HepG2 (cell line): ENCODE data around the gene BTNL3. TPM values are rescaled to one million over a fixed set of nuclear protein-coding genes. Genes with fewer than 3 reads are reported as not detected.
A peak's percentile ranks its signal among the peaks of the same experiment; 100 is the strongest.

Source experiments
- ATAC-seq: fragments of 200-7000 bp; cut with Tn5 transposase; 3 replicates; pipeline ENCODE4 v1.9.1; 2020; ENCODE audit warnings: mild to moderate bottlenecking, moderate library complexity
- BruUV-seq: library from RNA; stranded (reverse); fragments of 400-500 nt; replicated peaks from 2 replicates; lab custom pipeline; 2021; lab: Mats Ljungman, UMichigan
- CTCF ChIA-PET: fragments of 300-600 bp; formaldehyde crosslinking; extraction: SDS; loops from one replicate; lab custom pipeline; 2021; ENCODE audit warnings: low total read pairs, inconsistent platforms, low intra/inter-chr PET ratio; lab: Yijun Ruan, JAX
- POLR2A ChIA-PET: fragments of 350-600 bp; sonication (Branson Sonifier 250); formaldehyde crosslinking; loops from one replicate; lab custom pipeline; 2020; ENCODE audit warnings: antibody characterized with exemption, inconsistent platforms; lab: Yijun Ruan, JAX
- DNase-seq: peaks from one replicate; pipeline ENCODE4 v3.0.0-alpha.2; 2015; ENCODE audit warnings: low spot score
- FAIRE-seq: peaks from 3 replicates; lab custom pipeline; 2011; peaks lifted over from hg19 to GRCh38; lab: Jason Lieb, UNC
- H2AFZ ChIP-seq: one replicate; pipeline ENCODE4 v1.6.1; 2011; ENCODE audit warnings: low read length, inconsistent platforms
- H3K27ac ChIP-seq: fragments of 300-600 bp; 3 replicates; pipeline ENCODE4 v1.8.0; 2011; ENCODE audit warnings: mixed run types, mild to moderate bottlenecking, mixed read lengths, low read length, inconsistent platforms; ENCODE audit not compliant: insufficient read depth; ENCODE audit errors: extremely low read length
- H3K27me3 ChIP-seq, 2 experiments: fragments of 200-600 bp in 1 of 2; 2 replicates in 1 of 2; 3 replicates in 1 of 2; pipeline versions ENCODE4 v1.6.0 to v1.8.0; 2011; ENCODE audit warnings: low read length in 2 of 2, mild to moderate bottlenecking in 2 of 2, moderate library complexity in 2 of 2, inconsistent platforms in 1 of 2; ENCODE audit not compliant: insufficient read depth in 2 of 2, control insufficient read depth in 1 of 2
- H3K36me3 ChIP-seq, 2 experiments: fragments of 200-600 bp in 1 of 2; replicated peaks in 1 of 2; 2 replicates in 1 of 2; 3 replicates in 1 of 2; pipeline versions ENCODE4 v1.5.1 to v1.8.0; 2011; ENCODE audit warnings: low read length in 2 of 2, inconsistent platforms in 1 of 2; ENCODE audit not compliant: insufficient read depth in 2 of 2, control insufficient read depth in 1 of 2
- H3K4me1 ChIP-seq: 2 replicates; pipeline ENCODE4 v1.5.1; 2012; ENCODE audit warnings: low read length, inconsistent platforms; ENCODE audit not compliant: insufficient read depth
- H3K4me2 ChIP-seq: 2 replicates; pipeline ENCODE4 v1.6.0; 2011; ENCODE audit warnings: low read depth, low read length, inconsistent platforms
- H3K4me3 ChIP-seq, 3 experiments: fragments of 200-600 bp in 1 of 3; sonication (generic), shearing (Covaris generic) in 1 of 3; replicated peaks in 1 of 3; 2 replicates each; pipeline ENCODE4 v1.5.1; 2011 to 2016; ENCODE audit warnings: low read length in 3 of 3, inconsistent platforms in 2 of 3, low read depth in 2 of 3, mild to moderate bottlenecking in 2 of 3, control low read depth in 1 of 3, mixed read lengths in 1 of 3; ENCODE audit not compliant: insufficient read depth in 1 of 3
- H3K79me2 ChIP-seq: one replicate; pipeline ENCODE4 v1.6.1; 2011; ENCODE audit warnings: low read length, inconsistent platforms; ENCODE audit not compliant: insufficient read depth
- H3K9ac ChIP-seq: 2 replicates; pipeline ENCODE4 v1.6.0; 2011; ENCODE audit warnings: mild to moderate bottlenecking, low read depth, low read length, inconsistent platforms; ENCODE audit not compliant: insufficient read depth
- H3K9me3 ChIP-seq: 2 replicates; pipeline ENCODE4 v1.5.1; 2012; ENCODE audit warnings: mild to moderate bottlenecking, low read length
- H4K20me1 ChIP-seq: 2 replicates; pipeline ENCODE4 v1.6.0; 2011; ENCODE audit warnings: inconsistent platforms, mild to moderate bottlenecking, low read length, moderate library complexity; ENCODE audit not compliant: insufficient read depth
- CCDC6 ChIP-seq: sonication (generic); formaldehyde crosslinking; IDR thresholded peaks from 2 replicates; pipeline ENCODE4 v1.8.1; 2022; ENCODE audit warnings: mild to moderate bottlenecking, missing genetic modification reagents, moderate library complexity
- EP300 ChIP-seq, 3 experiments: sonication (generic) in 1 of 3; formaldehyde crosslinking in 1 of 3; IDR thresholded peaks; 2 replicates each; pipeline versions ENCODE4 v1.5.1 to v1.6.1; 2011 to 2020; ENCODE audit warnings: low read depth in 2 of 3, low read length in 2 of 3, borderline replicate concordance in 1 of 3, improper control_type of control experiment in 1 of 3, mild to moderate bottlenecking in 1 of 3, missing genetic modification reagents in 1 of 3, moderate library complexity in 1 of 3
- MIXL1 ChIP-seq: IDR thresholded peaks from 2 replicates; pipeline ENCODE4 v1.6.1; 2016
- NR0B2 ChIP-seq: sonication (generic); formaldehyde crosslinking; IDR thresholded peaks from 2 replicates; pipeline ENCODE4 v1.4.0; 2020; ENCODE audit warnings: mild to moderate bottlenecking, missing genetic modification reagents
- ONECUT2 ChIP-seq: sonication (generic); formaldehyde crosslinking; IDR thresholded peaks from 2 replicates; pipeline ENCODE4 v1.4.0; 2020; ENCODE audit warnings: missing genetic modification reagents
- PITX1 ChIP-seq: sonication (generic); formaldehyde crosslinking; IDR thresholded peaks from 2 replicates; pipeline ENCODE4 v1.5.1; 2020; ENCODE audit warnings: mild to moderate bottlenecking, missing genetic modification reagents
- PPARG ChIP-seq: conservative IDR thresholded peaks from 2 replicates; pipeline ENCODE4 v1.6.1; 2016; ENCODE audit warnings: missing biosample characterization, missing genetic modification reagents
- SALL1 ChIP-seq: sonication (generic); formaldehyde crosslinking; IDR thresholded peaks from 2 replicates; pipeline ENCODE4 v1.8.0; 2022; ENCODE audit warnings: mild to moderate bottlenecking, missing genetic modification reagents
- TCF7 ChIP-seq: sonication (generic); IDR thresholded peaks from 2 replicates; pipeline ENCODE4 v1.6.1; 2016; ENCODE audit warnings: antibody characterized with exemption, low read depth
- ZKSCAN1 ChIP-seq: fragments of 150-350 bp; IDR thresholded peaks from 2 replicates; pipeline ENCODE4 v1.6.1; 2014; ENCODE audit warnings: low read length
- ZKSCAN5 ChIP-seq: sonication (generic); formaldehyde crosslinking; IDR thresholded peaks from 2 replicates; pipeline ENCODE4 v1.5.1; 2020; ENCODE audit warnings: mild to moderate bottlenecking, missing genetic modification reagents
- in situ Hi-C: cut with HindIII; loops from 2 replicates; pipeline ENCODE4 v1.10.0; 2017; ENCODE audit warnings: low pct_unique_long_range_greater_than_20kb; ENCODE audit not compliant: extremely low pct_ligation_motif_present
- intact Hi-C: fragments of 100-400 bp; cut with micrococcal nuclease; formaldehyde crosslinking; loops from one replicate; pipeline ENCODE4 v1.10.0; 2022; ENCODE audit not compliant: unreplicated experiment
- polyA plus RNA-seq, 8 experiments: library from polyadenylated mRNA; depleted of rRNA in 3 of 8; stranded (reverse) in 7 of 8; unstranded in 1 of 8; fragments of >200 nt; fragmentation: Illumina TruSeq in 4 of 8; extraction: Trizol in 4 of 8; gene quantifications; 2 replicates each; pipeline versions ENCODE4 v1.2.1 to v1.2.3, GENCODE V29; 2011 to 2016; ENCODE audit warnings: low read depth in 4 of 8, missing spikeins in 1 of 8, mixed read lengths in 1 of 8; ENCODE audit not compliant: insufficient read depth in 1 of 8
- total RNA-seq, 5 experiments: library from RNA; depleted of rRNA; stranded (reverse); fragments of >200 nt; fragmentation: Illumina TruSeq; extraction: Trizol; gene quantifications; 2 replicates each; pipeline ENCODE4 v1.2.3, GENCODE V29; 2016; ENCODE audit warnings: low read depth in 1 of 5
- TF ChIP-seq, protein P1 (sequence below): sonication (generic); formaldehyde crosslinking; IDR thresholded peaks from 2 replicates; pipeline ENCODE4 v1.8.0; 2022; ENCODE audit warnings: mild to moderate bottlenecking, missing genetic modification reagents
- TF ChIP-seq, protein P2 (sequence below): sonication (generic); formaldehyde crosslinking; IDR thresholded peaks from 2 replicates; pipeline ENCODE4 v1.8.0; 2022; ENCODE audit warnings: missing genetic modification reagents, mild to moderate bottlenecking, moderate library complexity, borderline replicate concordance

Gene BTNL3
- total and polyA plus RNA-seq, 2 of the 13 experiments (the other 11 are each of a cell fraction or from before 2014, with no cell fraction given): not detected

DNA sequence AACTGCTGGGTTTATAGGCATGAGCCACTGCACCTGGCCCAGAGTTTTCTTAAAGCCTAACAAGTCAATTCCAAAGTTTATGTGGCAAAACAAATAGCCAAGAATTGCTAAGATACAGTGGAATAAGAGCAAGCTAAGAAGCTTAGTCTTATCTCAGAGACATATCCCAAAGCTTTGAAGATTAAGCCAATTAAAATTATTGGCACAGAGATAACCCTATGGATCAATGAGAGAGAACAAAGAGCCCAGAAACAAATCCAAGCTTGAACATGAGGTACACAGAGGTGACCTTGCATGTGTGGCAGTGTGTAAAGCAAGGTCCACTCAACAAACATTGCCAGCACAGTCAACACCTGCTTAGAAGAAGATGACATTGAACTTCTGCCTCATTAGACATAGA lies 13.3 kb downstream of the BTNL3 start:
- POLR2A ChIA-PET: no interaction called here
- Histone ChIP-seq H3K4me2 (no peak overlapping the region), H3K4me3 (no peak overlapping the region), H3K4me1 (no peaks in the 10 kb centered on the region), H2AFZ (no peak overlapping the region), H3K79me2 (no peaks in the 10 kb centered on the region), H4K20me1 (no peaks in the 10 kb centered on the region), H3K27ac (no peak overlapping the region), H3K27me3 (peaks cover 0 to 12% of the 10 kb centered on the region in 2 experiments; a peak in 2 of 5 replicates), H3K9me3 (no peaks in the 10 kb centered on the region), H3K9ac (no peak overlapping the region), H3K36me3 (no peaks in the 10 kb centered on the region)
- CTCF ChIA-PET: no interaction called here
- in situ Hi-C loops (no loop called here), intact Hi-C loops (no loop called here)
- no peak for FAIRE-seq
- no peak for TF ChIP-seq SALL1 (CRISPR knock-in tag)
- TF ChIP-seq CCDC6 (CRISPR knock-in tag): no peak
- peak; percentile 44; the same call in 1 of the 2 replicates for TF ChIP-seq TCF7
- no peak for TF ChIP-seq ZKSCAN1
- no peak for TF ChIP-seq ZKSCAN5
- 0 out of 2 replicates have a peak, but pooled peaks have one; percentile 17 for TF ChIP-seq MIXL1 (CRISPR knock-in tag)
- TF ChIP-seq PITX1: 0 out of 2 replicates have a peak, but pooled peaks have one; percentile 31
- TF ChIP-seq, protein P1, sequence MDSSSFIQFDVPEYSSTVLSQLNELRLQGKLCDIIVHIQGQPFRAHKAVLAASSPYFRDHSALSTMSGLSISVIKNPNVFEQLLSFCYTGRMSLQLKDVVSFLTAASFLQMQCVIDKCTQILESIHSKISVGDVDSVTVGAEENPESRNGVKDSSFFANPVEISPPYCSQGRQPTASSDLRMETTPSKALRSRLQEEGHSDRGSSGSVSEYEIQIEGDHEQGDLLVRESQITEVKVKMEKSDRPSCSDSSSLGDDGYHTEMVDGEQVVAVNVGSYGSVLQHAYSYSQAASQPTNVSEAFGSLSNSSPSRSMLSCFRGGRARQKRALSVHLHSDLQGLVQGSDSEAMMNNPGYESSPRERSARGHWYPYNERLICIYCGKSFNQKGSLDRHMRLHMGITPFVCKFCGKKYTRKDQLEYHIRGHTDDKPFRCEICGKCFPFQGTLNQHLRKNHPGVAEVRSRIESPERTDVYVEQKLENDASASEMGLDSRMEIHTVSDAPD: no peak
- TF ChIP-seq NR0B2 (CRISPR knock-in tag): no peak
- TF ChIP-seq, protein P2, sequence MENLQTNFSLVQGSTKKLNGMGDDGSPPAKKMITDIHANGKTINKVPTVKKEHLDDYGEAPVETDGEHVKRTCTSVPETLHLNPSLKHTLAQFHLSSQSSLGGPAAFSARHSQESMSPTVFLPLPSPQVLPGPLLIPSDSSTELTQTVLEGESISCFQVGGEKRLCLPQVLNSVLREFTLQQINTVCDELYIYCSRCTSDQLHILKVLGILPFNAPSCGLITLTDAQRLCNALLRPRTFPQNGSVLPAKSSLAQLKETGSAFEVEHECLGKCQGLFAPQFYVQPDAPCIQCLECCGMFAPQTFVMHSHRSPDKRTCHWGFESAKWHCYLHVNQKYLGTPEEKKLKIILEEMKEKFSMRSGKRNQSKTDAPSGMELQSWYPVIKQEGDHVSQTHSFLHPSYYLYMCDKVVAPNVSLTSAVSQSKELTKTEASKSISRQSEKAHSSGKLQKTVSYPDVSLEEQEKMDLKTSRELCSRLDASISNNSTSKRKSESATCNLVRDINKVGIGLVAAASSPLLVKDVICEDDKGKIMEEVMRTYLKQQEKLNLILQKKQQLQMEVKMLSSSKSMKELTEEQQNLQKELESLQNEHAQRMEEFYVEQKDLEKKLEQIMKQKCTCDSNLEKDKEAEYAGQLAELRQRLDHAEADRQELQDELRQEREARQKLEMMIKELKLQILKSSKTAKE: no peak
- TF ChIP-seq ONECUT2 (CRISPR knock-in tag): peak; percentile 67; the same call in 1 of the 2 replicates
- TF ChIP-seq EP300 (IDR thresholded peaks at IDR 0.05; ENCODE audit: low read depth in 2 of 2, low read length in 2 of 2): peak in 1 of 2 experiments; percentile 21; a peak in 1 of 4 replicates
- TF ChIP-seq EP300 (CRISPR knock-in tag; IDR thresholded peaks at IDR 0.05; ENCODE audit: borderline replicate concordance): no peak
- TF ChIP-seq PPARG: no peak
- no peak for ATAC-seq
- no TSS peak for BruUV-seq
- peak; percentile 15 for DNase-seq
